A204.1 (cell line): ENCODE measurements around the gene TFF1.

Experiments used
- FAIRE-seq: peaks from 2 replicates; lab custom pipeline; 2012; peaks lifted over from hg19 to GRCh38; lab: Jason Lieb, UNC

Gene TFF1

GRCh38 chr21:42341776-42342542, 24.4 kb downstream of the TFF1 start:
- FAIRE-seq = no peak

GRCh38 chr21:42340187-42341050, 25.9 kb downstream of the TFF1 start:
- FAIRE-seq = no peak

- FAIRE-seq = no peak
Observed at GRCh38 chr21:42338729-42339715, 27.3 kb downstream of the TFF1 start.

GRCh38 chr21:42337830-42338728, 28.3 kb downstream of the TFF1 start:
- FAIRE-seq = no peak

GRCh38 chr21:42337276-42337675, 29.1 kb downstream of the TFF1 start:
- FAIRE-seq = no peak

- FAIRE-seq = no peak
Observed at GRCh38 chr21:42336054-42336453, 30.3 kb downstream of the TFF1 start.

- FAIRE-seq = no peak
Observed at GRCh38 chr21:42332557-42333317, 33.6 kb downstream of the TFF1 start.

- no peak for FAIRE-seq
Observed at GRCh38 chr21:42331660-42332059, 34.7 kb downstream of the TFF1 start.

GRCh38 chr21:42330380-42331371, 35.7 kb downstream of the TFF1 start:
- FAIRE-seq = no peak

GRCh38 chr21:42324896-42325295, 41.4 kb downstream of the TFF1 start:
- no peak for FAIRE-seq

GRCh38 chr21:42321845-42322244, 44.5 kb downstream of the TFF1 start:
- no peak for FAIRE-seq

GRCh38 chr21:42321231-42321630, 45.1 kb downstream of the TFF1 start:
- FAIRE-seq = no peak

GRCh38 chr21:42320791-42321190, 45.5 kb downstream of the TFF1 start:
- no peak for FAIRE-seq

- FAIRE-seq = no peak
Observed at GRCh38 chr21:42319851-42320572, 46.3 kb downstream of the TFF1 start.

GRCh38 chr21:42319376-42319775, 47.0 kb downstream of the TFF1 start:
- no peak for FAIRE-seq

- FAIRE-seq = no peak
Observed at GRCh38 chr21:42317826-42318746, 48.2 kb downstream of the TFF1 start.

- no peak for FAIRE-seq
Observed at GRCh38 chr21:42317341-42317741, 49.0 kb downstream of the TFF1 start.
